Adrenal gland (tissue), 12 donors: ENCODE data around the gene DPP9. TPM values are rescaled to one million over a fixed set of nuclear protein-coding genes. Genes with fewer than 3 reads are reported as not detected.
A peak's percentile ranks its signal among the peaks of the same experiment; 100 is the strongest.

Source experiments
- DNase-seq, 7 donors: peaks; one replicate each; pipeline ENCODE4 v3.0.0-alpha.2; 2019 to 2020
- H3K27ac ChIP-seq, 5 donors: fragments of 200-600 bp; sonication (generic) in 4 of 5; 1 replicate in 3 of 5; 2 replicates in 2 of 5; pipeline versions ENCODE4 v1.5.1 to v1.8.0; 2016 to 2020; ENCODE audit warnings: mild to moderate bottlenecking in 1 of 5
- H3K27me3 ChIP-seq: fragments of 200-600 bp; 2 replicates; pipeline ENCODE4 v1.8.0; 2021
- H3K36me3 ChIP-seq, 2 donors: fragments of 200-600 bp; replicated peaks in 1 of 2; 1 replicate in 1 of 2; 2 replicates in 1 of 2; pipeline versions ENCODE4 v1.5.1 to v1.8.0; 2018 to 2022
- H3K4me1 ChIP-seq, 2 donors: fragments of 200-600 bp; replicated peaks in 1 of 2; 1 replicate in 1 of 2; 2 replicates in 1 of 2; pipeline versions ENCODE4 v1.5.1 to v1.8.0; 2018 to 2021
- H3K4me3 ChIP-seq, 4 donors: fragments of 200-600 bp; sonication (generic) in 3 of 4; one replicate each; pipeline ENCODE4 v1.5.1; 2016 to 2018
- H3K9me3 ChIP-seq, 3 donors: fragments of 200-600 bp; sonication (generic) in 1 of 3; replicated peaks in 1 of 3; 1 replicate in 2 of 3; 2 replicates in 1 of 3; pipeline versions ENCODE4 v1.5.1 to v1.8.0; 2016 to 2021
- POLR2A ChIP-seq, 2 donors: fragments of 450-650 bp; IDR thresholded peaks; one replicate each; pipeline ENCODE4 v1.6.1; 2017; ENCODE audit warnings: antibody characterized with exemption in 2 of 2, mild to moderate bottlenecking in 2 of 2, moderate library complexity in 1 of 2
- WGBS, 4 donors: extraction: QIAGEN DNeasy Blood & Tissue Kit in 2 of 4; methylation state at CpG; one replicate each; pipeline versions ENCODE4 v1.1.5 to v1.1.7; 2013 to 2017; 5-methylcytosine and 5-hydroxymethylcytosine counted together
- intact Hi-C, 2 donors: fragments of 100-400 bp; cut with DNase I; formaldehyde crosslinking; loops; one replicate each; pipeline versions ENCODE4 v1.14.1 to v1.15.0; 2022 to 2023
- polyA plus RNA-seq, 3 donors: library from polyadenylated mRNA; stranded (reverse); fragments of 200-250 nt in 2 of 3; fragments of 350-450 nt in 1 of 3; fragmentation: Illumina TruSeq in 1 of 3; extraction: RNeasy Lipid Tissue Mini Kit (QIAGEN cat#74804) in 1 of 3; gene quantifications; one replicate each; pipeline ENCODE4 v1.2.3, GENCODE V29; 2013 to 2014
- total RNA-seq, 9 donors: library from RNA; depleted of rRNA in 4 of 9; stranded (reverse); fragments of >200 nt in 4 of 9; fragments of 120-200 nt in 1 of 9; fragmentation: NEBNext Ultra II Directional in 1 of 9; extraction: Animal tissue kit (Norgen Biotek cat#: 25700) in 1 of 9; gene quantifications; one replicate each; pipeline versions ENCODE4 v1.1.0 to v1.2.4, GENCODE V29; 2013 to 2023
- TF ChIP-seq, protein P1 (sequence below), 6 experiments: fragments of 450-650 bp in 4 of 6; fragments of 200-600 bp in 2 of 6; sonication (generic) in 1 of 6; IDR thresholded peaks; 1 replicate in 5 of 6; 2 replicates in 1 of 6; pipeline versions ENCODE4 v1.5.1 to v1.8.0; 2016 to 2021; ENCODE audit warnings: antibody characterized with exemption in 6 of 6, mild to moderate bottlenecking in 2 of 6, moderate library complexity in 1 of 6
- donor health status: healthy with polysubstance abuse.
- donor health status: Bipolar disorder and iron deficiency.
- donor health status: DM: yes; HTN: yes; CAD: no.
- donor health status: DM: no; HTN: no; CAD: no.
- donor health status: DM: no; HTN: no; CAD: no.
- donor health status: DM: yes; HTN: yes; CAD: no.

The DPP9 gene
- total and polyA plus RNA-seq, 12 donors: 9.5 to 117 (median 46.9) TPM

DNA sequence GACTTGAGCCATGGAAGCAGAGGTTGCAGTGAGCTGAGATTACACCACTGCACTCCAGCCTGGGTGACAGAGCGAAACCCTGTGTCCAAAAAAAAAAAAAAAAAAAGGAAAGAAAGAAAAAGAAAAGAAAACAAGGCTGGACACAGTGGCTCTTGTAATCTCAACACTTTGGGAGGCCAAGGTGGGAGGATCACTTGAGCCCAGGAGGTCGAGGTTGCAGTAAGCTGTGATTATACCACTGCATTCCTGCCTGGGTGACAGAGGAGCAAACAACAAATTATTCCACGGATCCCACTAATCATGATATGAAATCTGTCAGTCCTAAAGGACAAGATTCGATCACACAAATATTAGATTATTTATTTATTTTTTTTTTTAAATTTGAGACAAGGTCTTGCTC, 50.4 kb downstream of the DPP9 start:
- peaks cover 8 to 19% of the 10 kb centered on the region in 2 donors for H3K4me1 ChIP-seq
- peaks cover 0 to 27% of the 10 kb centered on the region in 2 donors for H3K36me3 ChIP-seq
- H3K27ac ChIP-seq: no peak overlapping the region
- TF ChIP-seq POLR2A (IDR thresholded peaks at IDR 0.05): no peak
- TF ChIP-seq, protein P1, sequence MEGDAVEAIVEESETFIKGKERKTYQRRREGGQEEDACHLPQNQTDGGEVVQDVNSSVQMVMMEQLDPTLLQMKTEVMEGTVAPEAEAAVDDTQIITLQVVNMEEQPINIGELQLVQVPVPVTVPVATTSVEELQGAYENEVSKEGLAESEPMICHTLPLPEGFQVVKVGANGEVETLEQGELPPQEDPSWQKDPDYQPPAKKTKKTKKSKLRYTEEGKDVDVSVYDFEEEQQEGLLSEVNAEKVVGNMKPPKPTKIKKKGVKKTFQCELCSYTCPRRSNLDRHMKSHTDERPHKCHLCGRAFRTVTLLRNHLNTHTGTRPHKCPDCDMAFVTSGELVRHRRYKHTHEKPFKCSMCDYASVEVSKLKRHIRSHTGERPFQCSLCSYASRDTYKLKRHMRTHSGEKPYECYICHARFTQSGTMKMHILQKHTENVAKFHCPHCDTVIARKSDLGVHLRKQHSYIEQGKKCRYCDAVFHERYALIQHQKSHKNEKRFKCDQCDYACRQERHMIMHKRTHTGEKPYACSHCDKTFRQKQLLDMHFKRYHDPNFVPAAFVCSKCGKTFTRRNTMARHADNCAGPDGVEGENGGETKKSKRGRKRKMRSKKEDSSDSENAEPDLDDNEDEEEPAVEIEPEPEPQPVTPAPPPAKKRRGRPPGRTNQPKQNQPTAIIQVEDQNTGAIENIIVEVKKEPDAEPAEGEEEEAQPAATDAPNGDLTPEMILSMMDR (IDR thresholded peaks at IDR 0.05): no peak
- no peak overlapping the region for H3K4me3 ChIP-seq
- DNase-seq: no peak
- no peaks in the 10 kb centered on the region for H3K27me3 ChIP-seq
- no peaks in the 10 kb centered on the region for H3K9me3 ChIP-seq
- intact Hi-C loops: no loop called here
- 66 to 82% (median 77%) methylated on average over 4 of the region's 4 CpGs for WGBS, 4 donors

GRCh38 chr19:4671185-4671851, 52.3 kb downstream of the DPP9 start:
- Histone ChIP-seq H3K9me3 (no peaks in the 10 kb centered on the region), H3K4me3 (no peak overlapping the region), H3K4me1 (peaks cover 8 to 20% of the 10 kb centered on the region in 2 donors), H3K36me3 (peaks cover 0 to 36% of the 10 kb centered on the region in 2 donors), H3K27ac (no peak overlapping the region), H3K27me3 (no peaks in the 10 kb centered on the region)
- intact Hi-C loops: no loop called here
- DNase-seq: no peak
- 68 to 77% (median 71%) methylated on average over 10 of the region's 10 CpGs for WGBS, 4 donors
- no peak for TF ChIP-seq POLR2A (IDR thresholded peaks at IDR 0.05)

DNA sequence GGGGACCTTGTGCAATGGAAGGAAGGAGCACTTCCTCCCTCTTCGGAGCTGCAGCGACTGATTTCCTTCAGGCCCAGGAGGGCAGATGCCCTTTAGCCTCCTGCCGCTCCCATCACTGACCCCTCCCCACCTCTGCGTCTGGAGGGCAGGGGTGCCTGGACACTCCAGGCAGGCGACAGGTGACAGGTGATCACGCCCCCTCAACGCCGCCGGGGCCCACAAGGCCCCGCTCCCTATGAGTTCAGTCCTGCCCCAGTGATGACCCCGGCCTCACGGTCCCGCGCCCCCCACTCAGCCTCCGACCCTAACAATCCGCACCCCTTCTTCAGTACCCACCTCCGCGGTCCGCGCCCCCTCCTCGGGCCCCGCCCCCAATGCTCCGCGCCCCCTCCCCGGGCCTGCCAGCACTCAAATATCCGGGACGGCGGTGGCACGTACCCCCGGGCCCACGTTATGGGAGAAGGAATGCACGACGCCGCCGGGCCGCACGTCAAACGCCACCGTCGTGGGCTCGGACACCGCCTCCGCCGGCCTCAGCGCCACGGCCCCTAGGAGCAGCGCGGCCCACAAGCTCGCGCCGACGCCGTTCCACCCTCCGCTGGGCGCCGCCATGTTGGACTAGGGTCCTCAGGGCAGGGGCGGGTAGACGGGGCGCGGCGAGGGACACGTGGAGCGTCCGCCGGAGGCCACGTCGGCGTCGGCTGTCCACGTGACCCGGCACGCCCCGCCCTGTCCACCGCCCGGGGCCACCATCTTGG, 53.7 kb downstream of the DPP9 start, which contains the start of gene MYDGF:
Gene MYDGF, minus strand, starts transcription at position 620 of the 758 bp plus-strand sequence. Its CDS starts 8 bp downstream, at position 612.
- intact Hi-C loops: no loop called here
- H3K27ac ChIP-seq: peak within 1 kb of the TSS in 4 of 5 donors; percentile 51 to 80 (median 66)

DNA sequence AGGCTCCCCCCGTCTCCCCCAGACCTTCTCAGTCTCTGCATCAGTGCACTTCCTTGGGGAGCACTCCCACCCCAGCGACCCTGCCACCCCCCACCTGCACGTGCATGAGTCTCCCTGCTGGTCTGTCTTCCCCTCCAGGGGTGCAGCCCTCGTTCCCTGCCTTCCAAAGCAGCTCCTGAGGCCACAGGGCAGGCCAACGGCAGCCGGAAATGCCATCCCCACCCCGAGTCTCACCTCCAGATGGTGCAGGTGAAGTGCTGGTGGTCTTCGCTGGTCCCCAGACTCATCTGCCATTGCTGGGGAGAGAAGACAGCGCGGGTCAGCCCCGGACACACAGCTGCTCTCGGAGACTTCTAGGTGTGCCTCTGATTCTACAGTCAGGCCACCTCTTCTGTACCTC, 59.0 kb downstream of the DPP9 start:
- H3K27me3 ChIP-seq: no peaks in the 10 kb centered on the region
- H3K4me1 ChIP-seq: peaks cover 8 to 14% of the 10 kb centered on the region in 2 donors
- no peak for DNase-seq
- TF ChIP-seq, protein P1 (IDR thresholded peaks at IDR 0.05): no peak
- TF ChIP-seq POLR2A (IDR thresholded peaks at IDR 0.05): no peak
- no peaks in the 10 kb centered on the region for H3K9me3 ChIP-seq
- H3K27ac ChIP-seq: no peak overlapping the region
- H3K36me3 ChIP-seq: peaks cover 0 to 66% of the 10 kb centered on the region in 2 donors
- intact Hi-C loops: no loop called here
- no peak overlapping the region for H3K4me3 ChIP-seq
- 90 to 98% (median 92%) methylated on average over 9 to 12 of the region's 12 CpGs for WGBS, 4 donors

More for the DNA sequence above, 53.7 kb downstream of the DPP9 start, which contains the start of gene MYDGF:
- no peaks in the 10 kb centered on the region for H3K9me3 ChIP-seq
- TF ChIP-seq POLR2A (IDR thresholded peaks at IDR 0.05): peak; percentile 39 to 59
- TF ChIP-seq, protein P1 (IDR thresholded peaks at IDR 0.05): no peak
- H3K4me3 ChIP-seq: peak within 1 kb of the TSS; percentile 45 to 85 (median 78)
- peak; percentile 93 to 96 (median 95) for DNase-seq
- no peaks in the 10 kb centered on the region for H3K27me3 ChIP-seq
- H3K4me1 ChIP-seq: peaks cover 8 to 20% of the 10 kb centered on the region in 2 donors
- H3K36me3 ChIP-seq: peaks cover 0 to 33% of the 10 kb centered on the region in 2 donors
- WGBS, 4 donors: 0 to 2% (median 0%) methylated on average over 9 to 74 of the region's 75 CpGs
